ENCODE measurements around the gene ZNF432.

GRCh38 chr19:51994048-51994644 lies 54.5 kb downstream of the ZNF432 start:
- no peak for TF ChIP-seq EZH2phosphoT487 (IDR thresholded peaks at IDR 0.05; ENCODE audit: borderline replicate concordance, low read length)
- no peak for TF ChIP-seq CTCF (IDR thresholded peaks at IDR 0.05; ENCODE audit: low read depth, low read length, poor library complexity, severe bottlenecking)

Measured in DOHH2 (cell line).